Prostate gland (tissue), 2 donors: ENCODE measurements around the gene ACADS.

Experiments used
- POLR2A ChIP-seq: fragments of 450-650 bp; IDR thresholded peaks from one replicate; pipeline ENCODE4 v1.6.1; 2016; ENCODE audit warnings: antibody characterized with exemption, mild to moderate bottlenecking
- TF ChIP-seq, protein P1 (sequence below), 4 experiments: fragments of 200-600 bp in 2 of 4; fragments of 450-650 bp in 2 of 4; sonication (generic) in 2 of 4; IDR thresholded peaks; 1 replicate in 3 of 4; 2 replicates in 1 of 4; pipeline ENCODE4 v1.5.1; 2016 to 2019; ENCODE audit warnings: antibody characterized with exemption in 4 of 4, mild to moderate bottlenecking in 2 of 4, moderate library complexity in 2 of 4

DNA sequence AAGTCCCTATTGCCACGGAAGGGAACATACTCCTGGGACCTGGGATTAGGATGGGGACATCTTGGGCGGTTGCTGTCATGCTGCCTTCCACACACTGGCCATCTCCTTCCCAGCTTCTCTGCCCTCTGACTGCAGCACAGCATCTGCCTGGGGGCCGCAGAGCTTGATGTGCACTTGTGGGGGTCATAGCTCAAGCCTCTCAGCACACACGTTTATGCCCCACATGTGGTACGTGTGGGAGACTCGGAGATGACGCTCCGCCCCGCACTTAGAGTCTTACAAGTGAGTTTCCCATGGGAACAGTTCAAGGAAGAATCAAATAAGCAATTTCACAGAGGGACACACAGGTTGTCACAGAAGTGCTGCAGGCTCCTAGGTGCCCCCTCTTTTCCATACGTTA is 8.6 kb downstream of the ACADS start:
- TF ChIP-seq, protein P1, sequence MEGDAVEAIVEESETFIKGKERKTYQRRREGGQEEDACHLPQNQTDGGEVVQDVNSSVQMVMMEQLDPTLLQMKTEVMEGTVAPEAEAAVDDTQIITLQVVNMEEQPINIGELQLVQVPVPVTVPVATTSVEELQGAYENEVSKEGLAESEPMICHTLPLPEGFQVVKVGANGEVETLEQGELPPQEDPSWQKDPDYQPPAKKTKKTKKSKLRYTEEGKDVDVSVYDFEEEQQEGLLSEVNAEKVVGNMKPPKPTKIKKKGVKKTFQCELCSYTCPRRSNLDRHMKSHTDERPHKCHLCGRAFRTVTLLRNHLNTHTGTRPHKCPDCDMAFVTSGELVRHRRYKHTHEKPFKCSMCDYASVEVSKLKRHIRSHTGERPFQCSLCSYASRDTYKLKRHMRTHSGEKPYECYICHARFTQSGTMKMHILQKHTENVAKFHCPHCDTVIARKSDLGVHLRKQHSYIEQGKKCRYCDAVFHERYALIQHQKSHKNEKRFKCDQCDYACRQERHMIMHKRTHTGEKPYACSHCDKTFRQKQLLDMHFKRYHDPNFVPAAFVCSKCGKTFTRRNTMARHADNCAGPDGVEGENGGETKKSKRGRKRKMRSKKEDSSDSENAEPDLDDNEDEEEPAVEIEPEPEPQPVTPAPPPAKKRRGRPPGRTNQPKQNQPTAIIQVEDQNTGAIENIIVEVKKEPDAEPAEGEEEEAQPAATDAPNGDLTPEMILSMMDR (IDR thresholded peaks at IDR 0.05), result no peak
- TF ChIP-seq POLR2A, result no peak
